Stimulated activated naive B cell treated with anti-CD40 and anti-IgM and Interleukin-4, amounts not matched to agents 10 μg/mL and 1 μg/mL and 100 μg/mL, for 72 hours (primary cell): ENCODE measurements around the gene SRPK3.

ENCODE experiments used
- ATAC-seq, 2 donors: fragments of 150-1000 bp; cut with Tn5 transposase; replicated peaks; 2 replicates each; pipeline ENCODE4 v1.10.0; 2021; ENCODE audit warnings: moderate library complexity in 1 of 2
- DNase-seq: peaks from one replicate; pipeline ENCODE4 v3.0.0; 2021
- H3K27ac Mint-ChIP-seq: one replicate; pipeline ENCODE4 v1.8.0; 2022; ENCODE audit warnings: mild to moderate bottlenecking, mixed read lengths
- H3K27me3 Mint-ChIP-seq, 2 donors: one replicate each; pipeline ENCODE4 v1.8.0; 2022; ENCODE audit warnings: mixed read lengths in 2 of 2
- H3K36me3 Mint-ChIP-seq, 2 donors: one replicate each; pipeline ENCODE4 v1.8.0; 2022; ENCODE audit warnings: mixed read lengths in 2 of 2, mild to moderate bottlenecking in 1 of 2
- H3K4me1 Mint-ChIP-seq, 2 donors: one replicate each; pipeline ENCODE4 v1.8.0; 2022; ENCODE audit warnings: mixed read lengths in 2 of 2, mild to moderate bottlenecking in 1 of 2
- H3K4me3 Mint-ChIP-seq, 2 donors: one replicate each; pipeline ENCODE4 v1.8.0; 2022; ENCODE audit warnings: mild to moderate bottlenecking in 2 of 2, mixed read lengths in 2 of 2, moderate library complexity in 1 of 2
- H3K9me3 Mint-ChIP-seq, 2 donors: one replicate each; pipeline ENCODE4 v1.8.0; 2022; ENCODE audit warnings: mixed read lengths in 2 of 2, mild to moderate bottlenecking in 1 of 2

Gene SRPK3

GRCh38 chrX:153794897-153795816 is 14.3 kb downstream of the SRPK3 start:
- ATAC-seq (peak; percentile 10 to 15), DNase-seq (no peak)
- peak overlapping the region; percentile 95 to 98 for H3K4me3 Mint-ChIP-seq
- H3K27ac Mint-ChIP-seq = peak overlapping the region; percentile 99
- H3K4me1 Mint-ChIP-seq = peaks cover 10 to 21% of the 10 kb centered on the region in 2 donors
- H3K36me3 Mint-ChIP-seq = peaks cover 17 to 31% of the 10 kb centered on the region in 2 donors
- H3K27me3 Mint-ChIP-seq = no peaks in the 10 kb centered on the region
- H3K9me3 Mint-ChIP-seq = no peaks in the 10 kb centered on the region

GRCh38 chrX:153797415-153798015 is 16.7 kb downstream of the SRPK3 start:
- Mint-ChIP-seq H3K36me3 (peaks cover 17 to 24% of the 10 kb centered on the region in 2 donors), H3K27me3 (no peaks in the 10 kb centered on the region), H3K27ac (no peak overlapping the region), H3K9me3 (no peaks in the 10 kb centered on the region), H3K4me1 (peaks cover 10 to 20% of the 10 kb centered on the region in 2 donors), H3K4me3 (peak overlapping the region in 1 of 2 donors; percentile 98)
- no peak for ATAC-seq
- DNase-seq = no peak

- Mint-ChIP-seq H3K27me3 (no peaks in the 10 kb centered on the region), H3K27ac (no peak overlapping the region), H3K9me3 (no peaks in the 10 kb centered on the region), H3K4me1 (peaks cover 5 to 12% of the 10 kb centered on the region in 2 donors), H3K4me3 (no peak overlapping the region), H3K36me3 (peaks cover 17 to 24% of the 10 kb centered on the region in 2 donors)
- ATAC-seq = no peak
- DNase-seq = no peak
These were observed 18.5 kb downstream of the SRPK3 start for GRCh38 chrX:153799326-153799725.

GRCh38 chrX:153800177-153800722 is 19.4 kb downstream of the SRPK3 start:
- peaks cover 5 to 12% of the 10 kb centered on the region in 2 donors for H3K4me1 Mint-ChIP-seq

GRCh38 chrX:153800746-153801145 is 19.9 kb downstream of the SRPK3 start:
- H3K27me3 Mint-ChIP-seq = no peaks in the 10 kb centered on the region
- no peaks in the 10 kb centered on the region for H3K9me3 Mint-ChIP-seq
- H3K4me1 Mint-ChIP-seq = peaks cover 5 to 11% of the 10 kb centered on the region in 2 donors
- ATAC-seq (peak in 1 of 2 donors; percentile 34), DNase-seq (no peak)
- H3K27ac Mint-ChIP-seq = no peak overlapping the region
- H3K36me3 Mint-ChIP-seq = peaks cover 17 to 20% of the 10 kb centered on the region in 2 donors
- no peak overlapping the region for H3K4me3 Mint-ChIP-seq

More at GRCh38 chrX:153800177-153800722, 19.4 kb downstream of the SRPK3 start:
- Mint-ChIP-seq H3K4me3 (no peak overlapping the region), H3K36me3 (peaks cover 17 to 20% of the 10 kb centered on the region in 2 donors), H3K27me3 (no peaks in the 10 kb centered on the region), H3K9me3 (no peaks in the 10 kb centered on the region), H3K27ac (peak overlapping the region; percentile 43)
- ATAC-seq = no peak
- no peak for DNase-seq

- H3K36me3 Mint-ChIP-seq = peaks cover 11 to 13% of the 10 kb centered on the region in 2 donors
- no peaks in the 10 kb centered on the region for H3K9me3 Mint-ChIP-seq
- no peaks in the 10 kb centered on the region for H3K27me3 Mint-ChIP-seq
- no peak overlapping the region for H3K27ac Mint-ChIP-seq
- DNase-seq (no peak), ATAC-seq (no peak)
- no peak overlapping the region for H3K4me3 Mint-ChIP-seq
- H3K4me1 Mint-ChIP-seq = peaks cover 0 to 2% of the 10 kb centered on the region in 2 donors
These were observed 20.8 kb downstream of the SRPK3 start for GRCh38 chrX:153801669-153802068.

- Mint-ChIP-seq H3K9me3 (no peaks in the 10 kb centered on the region), H3K4me3 (no peak overlapping the region), H3K27ac (no peak overlapping the region), H3K4me1 (no peaks in the 10 kb centered on the region), H3K27me3 (no peaks in the 10 kb centered on the region), H3K36me3 (peaks cover 9 to 11% of the 10 kb centered on the region in 2 donors)
- ATAC-seq = no peak
- DNase-seq = no peak
These were observed 21.7 kb downstream of the SRPK3 start for GRCh38 chrX:153802513-153803045.

- peaks cover 3 to 5% of the 10 kb centered on the region in 2 donors for H3K36me3 Mint-ChIP-seq
- no peaks in the 10 kb centered on the region for H3K4me1 Mint-ChIP-seq
- H3K4me3 Mint-ChIP-seq = no peak overlapping the region
- DNase-seq (no peak), ATAC-seq (no peak)
- H3K27me3 Mint-ChIP-seq = no peaks in the 10 kb centered on the region
- H3K9me3 Mint-ChIP-seq = no peaks in the 10 kb centered on the region
- H3K27ac Mint-ChIP-seq = no peak overlapping the region
These were observed 22.6 kb downstream of the SRPK3 start for GRCh38 chrX:153803211-153804099.

GRCh38 chrX:153804100-153804595 is 23.3 kb downstream of the SRPK3 start:
- no peak overlapping the region for H3K27ac Mint-ChIP-seq
- no peaks in the 10 kb centered on the region for H3K4me1 Mint-ChIP-seq
- no peak for ATAC-seq
- H3K9me3 Mint-ChIP-seq = no peaks in the 10 kb centered on the region
- no peak for DNase-seq
- H3K4me3 Mint-ChIP-seq = no peak overlapping the region
- no peaks in the 10 kb centered on the region for H3K36me3 Mint-ChIP-seq
- peaks cover 0 to 3% of the 10 kb centered on the region in 2 donors for H3K27me3 Mint-ChIP-seq

- Mint-ChIP-seq H3K4me3 (no peak overlapping the region), H3K4me1 (no peaks in the 10 kb centered on the region), H3K27ac (no peak overlapping the region), H3K9me3 (no peaks in the 10 kb centered on the region), H3K27me3 (peaks cover 0 to 5% of the 10 kb centered on the region in 2 donors), H3K36me3 (no peaks in the 10 kb centered on the region)
- ATAC-seq (no peak), DNase-seq (no peak)
These were observed 23.8 kb downstream of the SRPK3 start for GRCh38 chrX:153804621-153805020.

GRCh38 chrX:153805436-153805835 is 24.6 kb downstream of the SRPK3 start:
- no peak for ATAC-seq
- Mint-ChIP-seq H3K27ac (no peak overlapping the region), H3K4me1 (no peaks in the 10 kb centered on the region), H3K4me3 (no peak overlapping the region), H3K9me3 (no peaks in the 10 kb centered on the region), H3K36me3 (no peaks in the 10 kb centered on the region), H3K27me3 (peaks cover 0 to 10% of the 10 kb centered on the region in 2 donors)
- no peak for DNase-seq

GRCh38 chrX:153806999-153807575 is 26.2 kb downstream of the SRPK3 start:
- H3K27ac Mint-ChIP-seq = no peak overlapping the region
- no peak overlapping the region for H3K4me3 Mint-ChIP-seq
- ATAC-seq (no peak), DNase-seq (no peak)
- no peaks in the 10 kb centered on the region for H3K36me3 Mint-ChIP-seq
- H3K4me1 Mint-ChIP-seq = no peaks in the 10 kb centered on the region
- peaks cover 0 to 15% of the 10 kb centered on the region in 2 donors for H3K27me3 Mint-ChIP-seq
- H3K9me3 Mint-ChIP-seq = no peaks in the 10 kb centered on the region

- Mint-ChIP-seq H3K27me3 (peaks cover 9 to 21% of the 10 kb centered on the region in 2 donors), H3K36me3 (no peaks in the 10 kb centered on the region), H3K27ac (peak overlapping the region; percentile 3), H3K4me1 (no peaks in the 10 kb centered on the region), H3K9me3 (no peaks in the 10 kb centered on the region), H3K4me3 (no peak overlapping the region)
- ATAC-seq = no peak
- DNase-seq = no peak
These were observed 27.1 kb downstream of the SRPK3 start for GRCh38 chrX:153807976-153808375.
